Activated T-cell treated with anti-CD3 and anti-CD28 coated beads, Interleukin-2, amount 50 U/mL, for 48 hours (primary cell): Measurements from ENCODE around the gene ITPR2.

ENCODE experiments used
- DNase-seq, 2 experiments: peaks; one replicate each; pipeline ENCODE4 v3.0.0-alpha.2; 2020

The ITPR2 gene

DNA sequence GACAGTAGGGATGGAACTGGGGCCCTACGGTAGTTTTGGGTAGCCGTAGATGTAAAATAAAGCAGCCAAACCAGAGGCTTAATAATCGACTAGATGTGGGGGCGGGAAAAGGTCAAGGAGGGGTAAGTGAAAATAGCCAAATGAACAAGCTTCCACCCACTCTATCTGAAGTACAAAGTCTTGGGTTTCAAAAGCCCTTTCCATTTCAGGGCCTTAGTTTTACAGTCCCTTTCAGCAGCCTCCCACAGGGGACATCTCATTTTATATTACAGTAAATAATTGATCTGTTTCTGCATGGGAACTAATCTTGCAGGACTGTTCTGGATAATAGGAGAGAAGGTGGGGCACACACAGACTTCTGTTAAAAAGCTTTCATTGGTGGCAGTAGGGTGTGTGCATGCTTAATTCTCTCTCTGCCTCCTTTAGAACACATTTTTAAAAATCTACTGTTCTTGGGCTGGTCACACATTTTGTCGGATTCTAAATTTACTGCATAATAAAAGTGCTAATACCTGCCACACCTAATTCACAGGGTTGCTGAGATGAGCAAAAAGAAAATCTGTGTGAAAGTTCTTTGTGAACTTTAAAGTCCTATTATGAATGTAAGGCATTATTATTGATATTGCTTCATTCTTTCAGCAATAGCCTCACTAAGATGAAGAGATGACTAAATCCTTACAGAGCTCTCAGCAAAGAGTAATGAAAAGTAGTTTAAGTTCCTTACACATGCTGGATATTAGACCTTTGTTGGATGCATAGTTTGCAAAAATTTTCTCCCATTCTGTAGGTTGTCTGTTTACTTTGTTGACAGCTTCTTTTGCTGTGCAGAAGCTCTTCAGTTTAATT lies 104.6 kb downstream of the ITPR2 start:
- DNase-seq: peak in 1 of 2 experiments; percentile 23

- DNase-seq: no peak
Observed at GRCh38 chr12:26727482-26728204, 105.4 kb downstream of the ITPR2 start.

DNA sequence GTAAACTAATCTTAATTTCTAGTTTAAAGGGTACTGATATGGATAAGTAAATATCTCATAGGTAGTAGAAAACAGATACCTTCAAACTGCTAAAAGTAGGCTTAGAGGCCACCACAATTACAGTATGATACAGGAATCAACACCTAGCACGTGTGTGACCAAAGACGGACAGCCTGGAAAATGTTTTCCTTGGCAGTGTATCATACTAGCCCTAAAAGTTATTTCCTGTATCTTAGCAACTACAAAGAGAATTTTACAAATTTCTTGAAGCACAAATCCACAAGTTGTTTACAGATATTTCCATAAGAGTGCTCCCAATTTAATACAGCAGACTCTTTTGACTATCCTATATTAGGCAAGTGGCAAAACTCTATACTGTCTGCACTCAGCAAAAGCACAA lies 106.0 kb downstream of the ITPR2 start:
- no peak for DNase-seq

DNA sequence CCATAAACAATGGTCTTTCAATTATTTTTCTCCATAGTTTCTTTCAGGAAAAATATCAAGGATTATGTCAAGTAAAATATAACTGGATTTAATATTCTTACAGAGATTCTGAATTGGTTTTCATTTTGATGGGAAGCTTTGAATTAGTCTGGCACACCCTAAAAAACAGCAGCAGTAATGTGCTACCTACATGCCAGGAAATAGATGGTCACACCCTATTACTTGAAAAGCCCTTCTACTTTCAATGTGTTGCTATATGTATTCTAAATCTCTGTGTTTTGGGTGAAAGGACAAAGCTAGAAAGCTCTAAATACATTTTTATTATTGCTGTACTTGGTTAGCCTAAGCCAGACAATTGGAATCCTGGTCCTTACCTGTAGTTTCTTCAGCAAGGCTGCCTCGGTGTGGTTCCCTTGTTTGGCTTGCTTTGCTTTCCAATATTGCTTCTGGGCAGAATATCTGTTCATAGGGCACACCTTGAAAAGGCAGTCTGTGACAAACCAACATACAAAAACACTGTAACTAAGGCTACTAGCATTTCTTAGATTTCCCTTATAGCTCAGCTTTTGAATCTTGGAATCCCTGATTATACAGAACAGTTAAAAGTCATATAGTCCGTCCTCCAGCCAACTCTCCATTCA lies 107.6 kb downstream of the ITPR2 start:
- no peak for DNase-seq

GRCh38 chr12:26724309-26724702 lies 108.7 kb downstream of the ITPR2 start:
- no peak for DNase-seq

DNA sequence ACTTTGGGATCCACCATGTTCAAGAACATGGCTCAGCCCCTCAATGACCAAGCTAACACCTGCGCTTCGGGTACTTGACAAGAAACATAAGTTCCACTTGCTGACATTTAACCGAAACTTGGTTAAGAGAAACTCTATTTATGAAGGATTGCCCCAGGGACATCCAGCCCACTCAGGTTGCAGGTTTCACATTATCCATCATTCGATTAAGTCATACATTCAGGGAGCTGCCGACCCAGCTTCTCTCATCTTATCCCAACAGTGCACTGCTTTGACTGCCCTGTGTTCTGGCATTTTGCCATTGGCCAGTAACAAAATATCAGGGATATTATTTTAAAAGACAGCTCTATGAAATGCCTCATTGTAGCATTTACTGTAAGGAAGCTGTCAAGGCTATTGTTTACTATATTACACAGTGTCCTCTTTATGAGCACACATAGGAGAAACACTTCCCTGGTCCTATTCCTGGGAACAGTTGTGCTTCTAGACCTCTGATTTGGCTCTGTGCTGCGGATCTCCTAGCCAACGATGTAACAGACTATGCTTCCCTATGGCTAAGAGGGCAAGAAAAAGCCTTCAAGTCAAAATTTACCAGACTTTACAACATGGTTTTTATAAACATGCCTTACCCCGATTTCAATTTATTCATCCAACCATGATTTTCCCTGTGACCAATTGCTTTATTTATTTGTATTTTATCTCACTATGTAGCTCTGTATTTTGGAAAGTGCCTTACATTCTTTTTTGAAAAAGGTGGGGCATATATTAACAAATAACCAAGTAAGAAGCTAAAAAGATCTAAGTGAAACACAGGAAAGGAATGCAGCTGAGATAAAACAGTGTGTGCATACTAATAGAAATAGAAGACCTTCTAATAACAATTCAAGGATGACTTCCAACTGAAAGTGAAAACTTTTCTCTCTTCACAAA lies 109.3 kb downstream of the ITPR2 start:
- DNase-seq: no peak

DNA sequence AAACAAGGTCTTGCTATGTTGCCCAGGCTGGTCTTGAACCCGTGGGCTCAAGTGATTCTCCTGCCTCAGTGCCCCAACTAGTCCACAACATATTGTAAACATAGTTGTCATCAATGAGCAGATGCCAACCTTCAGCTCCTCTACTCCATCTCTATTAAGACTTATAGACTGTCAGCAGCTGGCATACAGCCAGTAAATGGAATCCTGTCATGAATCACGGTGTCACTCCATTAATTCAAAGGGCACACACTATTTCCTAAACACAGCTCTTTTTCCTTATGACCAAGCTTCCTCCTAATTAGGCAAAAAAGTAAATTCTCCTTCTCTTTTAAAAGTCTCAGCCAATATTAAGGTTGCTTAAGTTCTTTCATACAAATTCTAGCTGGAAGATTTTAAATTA lies 111.2 kb downstream of the ITPR2 start:
- no peak for DNase-seq

- no peak for DNase-seq
Observed at GRCh38 chr12:26719852-26720251, 113.1 kb downstream of the ITPR2 start.

- DNase-seq: no peak
Observed at GRCh38 chr12:26717757-26718156, 115.2 kb downstream of the ITPR2 start.

DNA sequence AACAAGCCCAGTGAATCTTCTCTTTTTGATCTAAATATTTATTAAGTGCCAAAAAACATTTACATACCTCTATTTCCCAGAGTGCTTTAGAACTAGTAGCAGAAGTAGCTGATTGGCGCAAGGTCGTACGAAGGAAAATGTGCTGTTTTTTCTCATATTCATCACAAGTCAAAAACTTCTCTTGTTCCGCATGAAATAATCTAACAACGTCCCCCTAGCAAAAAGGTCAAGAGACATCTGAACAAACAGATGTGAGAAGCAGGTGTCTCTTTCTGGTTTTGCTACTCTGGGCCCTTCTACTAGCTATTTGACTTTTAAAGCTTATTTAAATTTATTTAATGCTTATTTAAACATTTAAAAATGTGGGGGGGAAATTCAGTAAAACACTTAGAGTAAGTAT lies 117.8 kb downstream of the ITPR2 start:
- DNase-seq: no peak

GRCh38 chr12:26713885-26714383 lies 119.1 kb downstream of the ITPR2 start:
- DNase-seq: no peak

- no peak for DNase-seq
Observed at GRCh38 chr12:26712892-26713291, 120.1 kb downstream of the ITPR2 start.

DNA sequence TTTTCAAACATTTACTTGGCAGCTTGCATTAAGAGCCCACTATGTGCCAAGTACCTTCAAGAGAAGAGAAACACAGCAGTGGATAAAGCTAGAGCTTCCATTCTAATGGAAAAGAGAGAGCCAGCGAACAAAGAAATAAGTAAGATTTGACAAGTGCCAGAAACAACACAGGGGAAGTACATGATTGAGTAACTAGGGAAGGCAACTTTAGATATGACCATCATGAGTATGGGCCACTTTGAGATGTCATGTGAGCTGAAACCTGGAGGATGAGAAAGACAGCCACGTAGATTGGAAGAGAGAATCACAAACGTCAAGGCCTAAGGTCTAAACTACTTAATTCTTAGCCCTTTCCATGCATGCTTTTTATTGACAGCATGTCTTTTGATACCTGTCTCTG lies 121.4 kb downstream of the ITPR2 start:
- no peak for DNase-seq

- no peak for DNase-seq
Observed at GRCh38 chr12:26711072-26711471, 121.9 kb downstream of the ITPR2 start.

DNA sequence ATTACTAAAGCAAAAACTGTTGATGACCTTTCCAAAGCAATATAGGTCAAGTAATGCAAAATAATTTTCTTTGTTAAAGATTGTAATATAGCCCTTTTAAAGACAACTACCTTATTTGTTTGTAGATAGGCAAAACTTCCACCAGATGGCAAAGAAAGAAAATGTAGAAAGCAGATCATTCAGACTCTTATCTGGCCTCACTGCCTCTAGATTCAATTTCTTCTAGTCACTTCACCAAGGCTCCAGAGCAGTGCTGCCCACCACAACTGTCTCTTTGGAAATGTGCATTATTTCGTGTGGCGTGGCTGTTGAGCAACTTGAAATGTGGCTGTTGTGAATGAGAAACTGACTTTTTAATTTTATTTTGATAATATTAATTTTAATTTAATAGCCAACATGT lies 127.1 kb downstream of the ITPR2 start:
- DNase-seq: no peak

GRCh38 chr12:26704684-26705460 lies 128.1 kb downstream of the ITPR2 start:
- DNase-seq: no peak

DNA sequence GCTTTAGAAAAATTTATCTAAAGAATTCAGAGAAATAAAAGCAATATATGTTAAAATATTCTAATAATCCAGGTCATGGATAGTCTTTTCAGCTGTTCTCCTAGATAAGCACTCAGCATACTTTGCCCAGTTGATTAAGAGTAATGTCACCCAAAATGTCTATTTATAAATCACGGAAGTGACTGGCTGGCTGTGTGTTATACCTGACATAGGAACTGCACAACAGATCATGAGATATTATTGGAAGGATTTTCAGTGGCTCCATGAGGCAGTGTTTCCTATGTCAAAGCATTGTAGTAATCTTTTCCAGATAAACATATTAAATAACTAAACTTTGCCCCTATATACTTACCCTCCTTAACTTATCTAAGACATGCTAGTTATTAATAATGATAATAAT lies 128.8 kb downstream of the ITPR2 start:
- DNase-seq: no peak

- DNase-seq: no peak
Observed at GRCh38 chr12:26702741-26703140, 130.3 kb downstream of the ITPR2 start.

- DNase-seq: no peak
Observed at GRCh38 chr12:26701604-26702215, 131.3 kb downstream of the ITPR2 start.

GRCh38 chr12:26700430-26700829 lies 132.6 kb downstream of the ITPR2 start:
- DNase-seq: no peak

DNA sequence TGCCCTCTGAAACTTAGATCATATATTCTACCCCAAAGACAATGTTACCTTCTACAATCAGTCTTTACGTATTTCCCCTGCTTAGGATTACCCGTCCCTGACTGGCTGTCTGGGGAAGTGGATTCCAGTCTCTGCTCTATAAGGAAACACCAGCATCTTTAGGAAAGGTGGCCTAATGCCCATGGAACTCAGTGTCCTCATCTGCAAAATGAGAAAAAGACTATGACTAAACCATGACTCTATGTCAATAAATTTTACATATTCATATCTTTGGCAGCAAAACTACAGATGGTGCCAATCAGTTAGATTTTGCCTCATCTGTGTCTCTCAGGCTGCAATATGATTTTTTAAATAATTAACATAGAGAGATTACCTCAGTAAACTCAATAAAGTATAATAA lies 133.8 kb downstream of the ITPR2 start:
- no peak for DNase-seq
